ENCODE measurements around the gene HIPK4.
"Not testable (repeated sequence)": the region's sequence is repeated elsewhere in the genome, so short reads cannot be mapped to it uniquely, and the experiment has no call there.

Gene HIPK4

DNA sequence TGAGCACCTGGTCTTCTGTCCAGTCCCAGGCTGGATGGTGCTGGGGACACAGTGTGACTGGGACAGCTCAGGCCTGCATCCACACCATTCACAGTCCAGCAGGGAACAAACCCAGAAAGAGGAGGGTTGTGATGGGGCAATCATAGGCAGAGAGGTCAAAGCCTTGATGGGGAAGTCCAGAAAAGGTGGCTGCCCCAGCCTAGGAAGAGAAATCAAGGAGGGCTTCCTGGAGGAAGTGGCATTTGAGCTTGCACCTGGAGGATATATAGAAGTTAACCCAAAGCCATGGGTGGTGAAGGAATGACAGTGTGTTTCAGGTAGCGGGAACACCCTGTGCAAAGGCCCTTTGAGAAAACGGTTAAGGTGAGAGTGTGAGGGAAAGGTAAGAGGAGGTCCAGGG lies 25.8 kb upstream of the HIPK4 start:
- no peak for DNase-seq

DNA sequence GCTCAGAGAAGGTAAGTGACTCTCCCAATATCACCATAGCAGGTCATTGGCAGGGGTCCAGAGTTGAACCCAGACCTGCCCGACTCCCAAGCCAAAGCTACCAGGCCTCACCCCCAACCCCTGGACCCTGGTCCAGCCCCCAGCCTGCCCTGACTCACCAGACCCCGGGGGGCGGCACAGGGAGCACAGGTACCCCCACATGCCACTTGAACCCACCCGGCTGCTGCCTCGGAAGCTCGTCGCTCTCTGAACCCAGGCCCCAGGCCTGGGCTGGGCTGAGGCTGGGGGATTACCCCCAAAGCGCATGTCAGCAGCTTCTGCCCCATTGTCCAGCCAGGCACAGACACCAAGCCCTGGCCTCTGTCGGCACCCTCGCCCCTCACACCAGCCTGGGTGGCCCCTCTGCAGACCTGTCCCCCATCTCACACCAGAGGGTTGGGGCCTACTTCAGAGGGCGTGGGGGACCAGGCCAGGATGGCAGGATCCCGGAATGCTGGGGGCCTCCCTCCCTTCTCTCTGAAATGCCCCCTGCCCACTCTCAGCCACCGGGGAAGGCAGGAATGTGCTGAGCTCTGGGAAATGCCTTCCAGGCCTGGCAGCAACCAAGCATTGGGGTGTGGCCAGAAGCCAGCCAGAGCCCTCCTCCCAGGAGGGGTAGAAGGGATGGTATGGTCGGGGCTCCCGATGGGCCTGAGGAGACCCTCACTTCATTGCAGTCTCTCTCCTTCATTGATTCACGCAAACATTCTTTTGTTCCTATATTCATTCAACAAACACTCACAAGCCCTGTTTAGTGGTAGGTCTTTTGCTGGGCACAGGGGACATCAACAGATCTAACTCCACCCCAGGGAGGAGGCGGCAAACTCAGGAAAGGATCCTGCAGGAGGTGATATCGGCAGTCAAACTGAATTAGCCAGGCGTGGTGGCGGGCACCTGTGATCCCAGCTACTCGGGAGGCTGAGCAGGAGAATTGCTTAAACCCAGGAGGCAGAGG lies 24.9 kb upstream of the HIPK4 start:
- no peak for DNase-seq

DNA sequence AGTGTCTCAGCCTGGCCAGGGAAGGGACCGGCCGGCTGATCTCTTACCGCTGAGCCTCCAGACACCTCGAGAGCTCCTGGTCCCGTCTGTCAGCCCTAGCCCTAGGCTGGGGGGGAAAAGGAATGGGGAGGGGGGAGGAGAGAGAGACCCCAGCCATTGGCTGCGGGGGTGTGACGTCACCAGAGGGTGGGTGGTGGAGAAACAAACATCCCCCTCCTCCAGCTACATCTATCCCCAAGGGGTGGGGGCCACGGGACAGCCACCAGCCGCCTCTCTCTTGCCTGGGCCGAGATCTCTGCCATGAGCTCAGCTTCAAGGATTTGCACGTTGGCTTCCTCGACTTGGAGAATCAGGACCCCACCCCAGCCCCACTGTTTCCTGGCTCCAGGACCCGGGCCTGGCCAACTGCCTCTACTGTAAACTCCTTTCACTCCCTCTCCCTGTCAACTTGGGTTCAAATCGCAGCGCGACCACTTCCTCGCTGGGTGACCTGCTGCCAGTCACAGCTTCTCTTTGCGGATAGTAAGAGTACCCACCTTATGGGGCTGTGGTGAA lies 23.4 kb upstream of the HIPK4 start, which contains the start of gene PRX:
PRX (minus strand) TSS at position 88 of the 555 bp plus-strand sequence. CDS start 5,446 bp downstream, outside the sequence.
- no peak for DNase-seq

DNA sequence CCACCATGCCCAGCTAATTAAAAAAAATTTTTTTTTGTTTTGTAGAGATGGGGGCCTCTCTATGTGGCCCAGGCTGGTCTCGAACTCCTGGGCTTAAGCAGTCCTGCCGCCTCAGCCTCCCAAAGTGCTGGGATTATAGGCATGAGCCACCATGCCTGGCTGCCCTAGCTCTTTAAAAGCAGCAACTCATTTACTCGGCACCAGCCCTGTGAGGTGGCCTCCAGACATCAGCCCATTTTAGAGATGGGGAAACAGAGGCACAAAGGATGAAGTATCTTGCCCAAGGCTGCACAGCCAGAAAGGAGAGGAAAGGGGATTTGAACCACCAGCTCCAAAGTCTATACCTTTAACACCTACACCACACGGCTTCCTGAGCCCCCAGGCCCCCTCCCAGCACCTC lies 22.9 kb upstream of the HIPK4 start:
- no peak for DNase-seq

DNA sequence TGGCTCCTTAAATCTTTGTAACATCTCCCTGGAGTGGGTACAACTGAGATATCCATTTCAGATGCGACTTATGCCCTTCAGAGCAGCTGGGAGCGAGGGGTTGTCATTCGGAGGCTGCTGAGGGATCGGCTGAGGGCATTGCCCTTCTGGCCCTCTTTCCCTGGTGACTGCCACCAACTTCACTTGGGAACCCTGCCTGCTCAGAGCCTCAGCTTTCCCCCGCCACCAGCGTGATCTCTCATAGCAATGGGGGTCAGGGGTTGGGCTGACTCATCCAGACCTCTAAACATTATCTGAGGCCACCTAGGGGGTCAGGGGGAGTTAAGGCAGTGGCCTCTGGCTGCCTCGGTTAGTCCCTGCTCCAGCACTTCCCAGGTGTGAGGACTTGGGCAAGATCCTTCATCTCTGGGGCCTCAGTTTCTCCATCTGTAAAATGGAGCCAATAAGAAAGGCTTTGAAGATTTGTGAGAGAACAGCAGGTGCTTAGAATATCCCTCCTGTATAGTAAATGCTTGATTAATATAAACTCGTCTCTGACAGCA lies 22.0 kb upstream of the HIPK4 start:
- no peak for DNase-seq

DNA sequence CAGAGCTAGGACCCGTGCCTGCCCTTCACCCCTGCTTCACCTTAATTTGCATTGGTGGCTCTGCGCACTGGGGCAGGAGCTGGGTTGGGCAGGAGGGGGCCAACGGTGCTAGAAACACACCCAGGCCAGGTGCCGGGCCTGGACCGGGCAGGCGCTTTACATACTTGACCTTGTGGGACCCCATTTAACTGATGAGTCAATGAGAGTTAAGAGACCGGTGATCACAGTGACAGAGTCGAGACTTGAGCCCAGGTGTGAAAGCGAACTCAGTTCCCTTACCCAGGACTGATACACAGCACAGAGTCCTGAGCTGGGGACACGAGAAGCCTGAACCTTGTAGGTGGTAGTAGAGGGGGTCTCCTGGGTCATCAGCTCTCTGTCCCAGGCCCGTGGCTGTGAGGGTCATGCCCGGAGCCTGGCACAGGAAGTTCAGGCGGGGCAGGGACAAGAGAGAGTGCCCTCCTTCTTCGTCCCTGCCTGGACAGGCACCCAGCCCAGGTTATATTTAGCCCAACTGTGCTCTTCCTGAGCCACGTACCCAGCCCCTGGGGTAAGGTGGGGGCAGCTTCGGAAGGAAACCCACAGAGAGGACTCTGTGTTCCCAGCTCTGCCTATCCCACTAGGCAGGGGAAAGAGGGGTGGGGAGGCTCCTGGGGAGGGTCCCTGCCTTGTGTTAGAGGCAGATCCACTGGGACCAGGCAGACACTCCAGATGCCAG lies 21.3 kb upstream of the HIPK4 start:
- DNase-seq, result no peak

DNA sequence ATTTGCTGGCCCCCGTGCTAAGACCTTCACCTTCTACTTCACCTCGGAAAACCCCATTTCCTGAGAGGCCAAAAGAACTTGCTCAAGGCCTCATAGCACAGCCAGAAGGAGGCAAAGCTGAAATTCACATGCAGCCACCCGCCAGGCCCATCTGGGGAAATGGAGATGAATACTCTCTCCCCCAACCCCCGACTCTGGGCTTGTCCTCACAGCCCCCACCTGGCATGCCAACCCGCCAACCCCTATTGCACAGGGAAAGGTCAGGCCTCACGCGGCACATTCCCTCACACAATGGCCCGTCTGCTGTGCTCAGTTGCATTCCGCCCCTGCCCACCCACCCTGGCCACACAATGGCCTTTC lies 20.0 kb upstream of the HIPK4 start:
- no peak for DNase-seq

DNA sequence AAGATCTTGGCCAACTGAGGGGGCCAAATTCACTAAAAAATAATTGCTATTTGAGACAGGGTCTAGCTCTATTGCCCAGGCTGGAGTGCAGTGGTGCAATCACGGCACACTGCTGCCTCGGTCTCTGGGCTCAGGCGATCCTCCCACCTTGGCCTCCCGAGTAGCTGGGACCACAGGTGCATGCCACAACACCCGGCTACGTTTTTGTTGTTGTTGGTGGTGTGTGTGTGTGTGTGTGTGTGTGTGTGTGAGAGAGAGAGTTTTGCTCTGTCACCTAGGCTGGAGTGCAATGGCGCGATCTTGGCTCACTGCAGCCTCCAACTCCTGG lies 18.6 kb upstream of the HIPK4 start:
- DNase-seq, result not testable (repeated sequence)

DNA sequence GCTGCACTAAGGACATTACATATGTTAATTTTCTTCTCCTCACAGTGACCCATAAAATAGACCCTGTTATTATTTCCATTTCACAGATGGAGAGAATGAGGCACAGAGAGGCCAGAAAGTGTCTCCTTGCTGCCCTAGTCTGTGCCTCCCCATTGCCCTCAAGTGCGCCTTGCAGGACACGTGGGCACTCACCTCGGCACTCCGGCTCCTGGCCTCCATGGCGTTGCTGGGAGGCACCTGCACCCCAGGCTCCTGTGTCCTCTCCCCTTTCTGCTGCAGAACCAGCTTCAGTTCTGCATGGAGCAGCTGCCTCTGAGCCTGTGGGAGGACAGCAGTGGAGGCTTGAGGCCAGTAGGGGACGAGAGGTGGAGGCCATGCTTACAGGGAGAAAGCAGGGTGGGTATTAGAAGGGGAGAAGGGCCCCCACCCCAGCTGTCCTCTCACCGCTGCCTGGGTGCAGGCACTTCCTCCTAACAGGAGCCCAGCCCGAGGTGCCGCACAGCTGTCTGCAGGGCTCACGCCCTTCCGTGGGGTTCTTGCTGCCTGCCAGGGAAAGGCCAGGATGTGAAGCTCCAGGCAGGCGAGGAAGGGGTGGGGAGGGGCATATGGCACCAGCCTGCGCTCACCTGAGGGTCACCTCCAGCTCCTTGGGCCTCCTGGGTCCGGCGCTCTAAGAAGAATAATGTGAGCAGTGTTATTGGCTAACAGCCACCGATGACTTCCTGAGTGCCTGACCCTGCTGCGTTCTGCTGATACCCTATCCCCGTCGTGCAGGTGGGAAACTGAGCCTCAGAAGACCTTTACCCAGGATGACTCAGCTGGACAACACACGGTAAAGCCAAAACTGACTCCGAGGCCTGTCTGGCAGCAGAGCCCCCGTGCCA lies 18.0 kb upstream of the HIPK4 start:
- DNase-seq, result no peak

DNA sequence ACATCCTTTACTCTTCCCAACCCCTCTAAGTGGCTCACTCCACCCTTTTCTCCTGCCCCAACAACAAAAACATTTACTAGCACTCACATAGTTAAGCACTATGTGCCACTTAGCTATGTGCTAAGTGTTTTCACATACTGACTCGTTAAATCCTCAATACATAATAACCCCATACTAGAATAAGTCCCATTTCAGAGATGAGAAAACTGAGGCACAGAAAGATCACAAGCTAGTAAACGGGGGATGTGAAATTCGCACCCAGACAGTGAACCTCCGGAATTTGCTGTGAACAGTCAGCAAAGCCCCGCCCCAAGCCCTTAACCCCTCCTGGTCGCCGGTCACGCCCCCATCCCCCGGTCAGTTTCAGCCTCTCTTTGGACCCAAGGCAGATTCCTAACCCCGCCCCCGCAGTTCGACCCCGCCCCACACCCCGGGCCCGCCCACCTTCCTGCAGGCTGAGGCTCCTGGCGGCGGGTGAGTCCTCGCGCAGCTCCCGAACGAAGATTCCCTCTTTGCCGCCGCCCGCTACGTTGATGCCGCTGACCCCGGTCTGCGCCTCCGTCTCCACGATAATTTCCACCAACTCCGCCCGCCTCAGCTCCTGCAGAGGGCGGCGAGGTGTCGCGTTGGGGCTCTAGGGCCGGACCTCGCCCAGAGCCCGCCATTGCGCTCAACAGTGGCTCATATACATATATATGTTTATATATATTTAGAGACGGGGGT lies 13.4 kb upstream of the HIPK4 start:
- DNase-seq, result peak; percentile 88 to 90

DNA sequence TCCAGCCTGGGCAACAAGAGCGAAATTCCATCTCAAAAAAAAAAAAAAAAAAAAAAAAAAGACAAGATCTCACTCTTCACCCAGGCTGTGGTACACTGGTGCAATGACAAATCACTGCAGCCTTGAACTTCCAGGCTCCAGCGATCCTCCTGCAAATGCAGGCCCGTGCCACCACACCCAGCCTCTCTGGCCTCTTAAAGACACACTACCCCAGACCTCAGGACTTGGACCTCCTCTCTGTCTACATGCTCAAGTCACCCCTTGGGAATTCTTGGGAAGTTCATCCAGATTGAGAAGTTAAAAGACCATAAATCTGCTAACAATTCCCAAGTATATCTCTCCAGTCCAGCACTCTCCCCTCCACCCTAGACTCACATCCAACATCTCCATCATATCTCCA lies 10.6 kb upstream of the HIPK4 start:
- DNase-seq, result no peak

DNA sequence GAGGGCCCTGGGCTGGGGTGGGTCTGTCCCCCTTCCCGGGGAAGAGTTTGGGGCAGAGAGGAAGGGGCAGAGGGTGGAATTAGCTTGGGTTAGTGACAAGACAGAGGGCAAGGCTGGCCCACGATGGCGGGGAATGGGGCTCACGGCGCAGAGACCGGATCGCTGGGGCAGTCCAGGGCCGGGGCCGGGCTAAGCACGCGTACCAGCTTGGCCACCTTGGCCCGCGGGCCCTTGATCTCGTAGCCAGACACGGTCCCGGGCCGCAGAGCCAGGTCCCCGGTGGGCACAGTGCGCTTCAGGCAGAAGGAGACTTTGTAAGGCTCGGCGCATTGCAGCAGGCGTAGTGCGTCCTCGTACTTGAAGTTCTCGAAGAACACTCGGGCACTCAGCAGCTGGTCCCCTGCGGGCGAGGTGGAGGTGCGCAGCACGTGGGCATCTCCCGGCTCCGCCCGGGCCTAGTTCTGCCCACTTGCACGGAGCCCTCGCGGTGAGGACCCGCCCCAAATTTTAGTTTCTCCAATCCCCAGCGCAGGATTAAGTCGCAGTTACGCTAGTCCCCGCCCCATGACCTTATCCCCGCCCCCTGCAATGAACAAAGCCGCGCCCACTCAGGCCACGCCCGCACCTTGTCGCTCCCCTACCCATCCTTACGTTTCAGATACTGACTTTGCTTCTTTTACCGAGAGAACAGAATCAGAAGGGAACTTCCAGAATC lies 8.6 kb upstream of the HIPK4 start:
- peak; percentile 75 to 76 for DNase-seq

DNA sequence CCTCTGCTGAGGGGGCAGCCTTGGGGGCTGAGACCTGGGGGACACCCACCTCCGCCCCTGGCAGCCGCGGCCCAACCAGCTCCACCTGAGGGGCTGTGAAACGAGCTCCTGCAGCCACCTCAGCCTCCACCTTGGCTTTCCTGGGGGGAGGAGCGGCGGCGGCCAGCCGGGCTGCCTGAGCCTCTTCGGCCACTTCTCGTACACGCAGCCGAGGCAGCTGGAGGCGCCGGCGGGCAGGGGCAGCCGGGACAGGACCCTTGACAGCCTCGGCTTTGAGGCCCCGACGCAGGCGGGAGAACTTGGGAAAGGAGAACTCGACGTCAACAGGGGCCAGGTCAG lies 7.6 kb upstream of the HIPK4 start:
- DNase-seq, result no peak

DNA sequence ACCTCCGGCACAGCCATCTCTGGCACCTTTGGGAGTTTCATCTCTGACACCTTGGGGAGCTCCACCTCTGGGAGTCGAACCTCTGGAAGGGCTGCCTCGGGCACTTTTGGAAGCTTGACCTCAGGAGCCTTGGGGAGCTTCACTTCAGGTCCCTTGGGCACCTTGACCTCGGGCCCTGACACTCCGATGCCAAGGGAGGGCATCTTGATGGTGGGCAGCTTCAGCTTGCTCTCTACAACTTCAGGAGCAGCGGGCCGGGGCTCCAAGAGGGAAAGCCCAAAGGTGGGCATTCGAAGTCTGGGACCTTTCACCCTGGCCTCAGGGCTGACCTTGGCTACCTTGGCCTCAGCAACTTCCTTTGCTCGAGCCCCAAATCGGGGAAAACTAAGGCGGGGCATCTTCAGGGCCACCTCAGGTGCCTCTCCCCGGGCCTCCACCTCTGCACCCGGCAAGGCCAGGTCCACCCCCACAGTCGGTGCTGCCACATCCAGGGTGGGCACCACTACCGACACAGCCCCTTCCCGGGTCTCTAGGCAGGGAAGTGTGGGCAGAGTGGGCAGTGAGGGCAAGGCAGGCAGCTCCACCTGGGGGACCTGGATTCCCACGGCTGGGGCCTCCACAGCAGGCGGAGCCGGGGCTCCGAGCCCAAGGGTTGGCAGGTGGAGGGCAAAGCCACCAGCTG lies 7.0 kb upstream of the HIPK4 start:
- no peak for DNase-seq

DNA sequence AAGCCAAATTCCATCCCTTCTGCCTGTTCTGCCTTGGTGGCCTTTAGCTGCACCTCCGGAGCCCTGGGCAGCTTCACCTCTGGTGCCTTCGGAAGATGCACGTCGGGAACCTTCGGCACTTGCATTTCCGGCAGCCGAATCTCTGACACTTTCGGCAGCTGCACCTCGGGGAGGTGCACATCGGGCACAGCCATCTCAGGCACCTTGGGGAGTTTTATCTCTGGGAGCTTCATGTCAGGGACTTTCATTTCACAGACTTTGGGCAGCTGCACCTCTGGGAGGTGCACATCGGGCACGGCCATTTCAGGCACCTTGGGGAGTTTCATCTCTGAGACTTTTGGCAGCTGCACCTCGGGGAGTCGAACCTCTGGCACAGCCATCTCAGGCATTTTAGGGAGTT lies 6.0 kb upstream of the HIPK4 start:
- DNase-seq, result no peak

DNA sequence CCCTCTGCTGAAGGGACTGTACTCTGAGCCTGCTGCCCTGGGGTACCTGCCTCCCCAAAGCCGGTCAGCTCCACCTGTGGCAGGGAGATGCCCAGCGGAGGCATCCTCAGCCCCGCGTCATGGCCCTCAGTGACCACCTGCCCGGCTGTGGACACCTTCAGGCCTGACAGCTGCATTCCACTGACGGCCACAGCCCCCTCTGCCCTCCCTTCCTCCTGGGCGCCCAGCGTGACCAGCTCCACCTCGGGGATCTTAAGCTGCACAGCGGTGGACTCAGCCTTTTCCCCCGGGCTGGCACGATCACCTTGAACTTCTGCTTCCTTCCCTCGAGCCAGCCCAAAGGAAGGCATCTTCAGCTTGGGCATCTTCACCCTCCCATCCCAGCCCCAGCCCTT lies 4.8 kb upstream of the HIPK4 start:
- DNase-seq, result no peak

DNA sequence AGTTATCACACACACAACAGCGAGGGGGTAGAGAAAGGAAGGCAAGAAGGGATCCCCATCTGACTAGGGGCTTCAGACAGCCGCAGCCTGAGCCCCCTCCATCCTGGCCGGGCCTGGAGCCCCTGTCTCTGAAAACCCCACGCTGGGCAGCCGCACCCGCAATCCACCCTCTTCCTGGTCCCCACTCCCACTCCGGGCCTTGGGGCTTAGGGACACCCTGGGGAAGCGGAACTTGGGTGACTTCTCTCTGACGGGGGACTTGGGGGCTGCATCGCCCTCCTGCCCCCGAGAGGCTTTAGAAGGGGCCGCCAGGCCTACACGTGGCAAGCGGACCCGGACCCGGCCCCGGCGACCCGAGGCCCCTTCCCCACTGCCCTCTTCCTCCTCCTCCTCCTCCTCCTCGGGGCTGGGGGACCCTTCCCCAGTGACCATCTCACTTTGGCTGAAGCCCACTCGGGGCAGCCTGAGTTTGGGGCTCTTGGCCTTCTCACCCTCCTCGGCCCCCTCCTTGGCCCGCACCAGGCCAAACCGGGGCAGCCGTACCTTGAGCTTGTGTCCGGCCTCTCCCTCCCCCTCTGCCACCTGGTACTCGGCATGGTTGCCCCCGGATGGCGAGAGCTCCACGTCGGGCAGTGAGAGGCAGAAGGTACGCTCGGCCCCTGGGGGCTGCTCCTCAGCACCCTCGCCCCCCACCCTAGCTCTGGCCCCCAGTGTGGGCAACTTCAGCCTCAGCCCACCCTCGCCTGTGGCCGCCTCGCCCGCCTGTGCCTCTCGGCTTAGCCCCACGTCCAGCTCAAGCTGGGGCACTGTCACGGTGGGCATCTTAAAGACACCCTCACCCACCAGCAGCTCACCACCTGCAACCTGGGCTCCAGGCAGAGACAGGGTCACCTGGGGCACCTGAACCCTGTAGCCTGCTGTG lies 4.2 kb upstream of the HIPK4 start:
- no peak for DNase-seq

DNA sequence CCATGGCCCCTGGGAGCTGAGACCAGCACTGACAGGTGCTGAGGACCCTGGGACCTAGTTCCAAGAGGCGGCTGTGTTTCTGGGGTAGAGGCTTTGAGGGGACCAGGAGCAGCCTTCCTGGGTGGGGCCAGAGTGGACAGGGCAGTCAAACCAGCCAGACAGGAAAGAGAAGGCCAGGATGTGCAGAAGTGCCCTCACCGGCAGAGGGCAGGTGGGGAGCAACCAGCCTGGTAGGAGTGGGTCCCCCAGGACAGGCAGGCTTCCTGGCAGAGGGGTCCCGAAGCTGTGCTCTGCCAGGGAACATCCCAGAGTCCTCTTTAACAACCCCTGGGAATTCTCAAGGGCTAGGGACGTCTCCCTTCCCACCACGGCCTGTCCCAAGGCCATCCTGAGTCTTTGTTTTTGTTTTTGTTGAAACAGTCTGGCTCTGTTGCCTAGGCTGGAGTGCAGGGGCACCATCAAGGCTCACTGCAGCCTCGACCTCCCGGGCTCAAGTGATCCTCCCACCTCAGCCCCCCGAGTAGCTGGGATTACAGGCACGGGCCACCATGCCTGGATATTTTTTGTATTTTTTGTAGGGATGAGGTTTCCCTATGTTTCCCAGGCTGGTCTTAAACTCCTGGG lies 3.0 kb upstream of the HIPK4 start:
- DNase-seq, result no peak

DNA sequence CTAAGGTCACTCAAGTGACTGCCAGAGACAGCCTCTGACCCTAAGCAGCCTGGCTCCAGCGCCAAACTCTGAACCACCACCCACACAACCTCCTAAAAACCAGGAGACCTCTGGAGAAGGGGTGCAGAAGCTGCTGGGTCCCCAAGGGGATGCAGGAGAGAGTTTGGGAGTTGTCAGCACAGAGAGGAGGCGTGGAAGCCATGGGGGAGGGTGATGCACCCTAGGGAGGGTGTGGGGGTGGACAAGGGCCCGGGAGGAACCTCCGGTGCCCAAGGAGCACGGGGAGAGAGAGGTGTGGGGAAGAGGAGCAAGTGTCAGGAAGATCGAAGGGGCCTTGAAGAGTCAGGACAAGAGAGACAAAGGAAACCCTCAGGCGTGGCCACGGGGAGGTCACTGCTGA lies 2.1 kb upstream of the HIPK4 start:
- DNase-seq, result no peak
